OCI-LY1 (cell line): ENCODE data around the gene BDH1.
"Not testable (repeated sequence)": the region's sequence is repeated elsewhere in the genome, so short reads cannot be mapped to it uniquely, and the experiment has no call there.

ENCODE experiments used
- EZH2 ChIP-seq: fragments of 200-600 bp; sonication (generic), shearing (Covaris generic); IDR thresholded peaks from 2 replicates; pipeline ENCODE4 v1.8.0; 2017; ENCODE audit warnings: borderline replicate concordance, mixed run types, mild to moderate bottlenecking, antibody characterized with exemption, low read length, moderate library complexity, mixed read lengths
- TF ChIP-seq, protein P1 (sequence below): fragments of 200-600 bp; sonication (generic), shearing (Covaris generic); IDR thresholded peaks from 2 replicates; pipeline ENCODE4 v1.5.1; 2017; ENCODE audit warnings: mild to moderate bottlenecking, antibody characterized with exemption, low read length, moderate library complexity, mixed read lengths

DNA sequence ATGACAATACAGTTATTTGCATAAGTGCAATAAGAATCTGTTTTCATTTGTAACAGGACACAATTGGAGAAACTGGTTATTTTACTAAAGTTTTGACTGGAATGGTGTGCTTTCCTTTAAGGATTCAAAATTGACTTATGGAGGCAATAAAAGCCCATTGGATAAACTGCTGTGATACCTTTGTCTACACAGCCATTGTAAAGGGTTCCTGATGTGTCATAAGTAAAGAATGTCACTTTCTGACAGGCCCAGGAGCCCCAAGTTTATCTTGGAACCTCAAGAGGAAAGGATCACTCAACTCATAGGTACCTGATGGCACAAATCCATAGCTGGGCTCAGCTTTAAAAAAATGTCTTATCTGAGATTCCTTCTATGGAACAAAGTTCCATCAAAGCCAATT lies 10.4 kb upstream of the BDH1 start:
- TF ChIP-seq, protein P1, sequence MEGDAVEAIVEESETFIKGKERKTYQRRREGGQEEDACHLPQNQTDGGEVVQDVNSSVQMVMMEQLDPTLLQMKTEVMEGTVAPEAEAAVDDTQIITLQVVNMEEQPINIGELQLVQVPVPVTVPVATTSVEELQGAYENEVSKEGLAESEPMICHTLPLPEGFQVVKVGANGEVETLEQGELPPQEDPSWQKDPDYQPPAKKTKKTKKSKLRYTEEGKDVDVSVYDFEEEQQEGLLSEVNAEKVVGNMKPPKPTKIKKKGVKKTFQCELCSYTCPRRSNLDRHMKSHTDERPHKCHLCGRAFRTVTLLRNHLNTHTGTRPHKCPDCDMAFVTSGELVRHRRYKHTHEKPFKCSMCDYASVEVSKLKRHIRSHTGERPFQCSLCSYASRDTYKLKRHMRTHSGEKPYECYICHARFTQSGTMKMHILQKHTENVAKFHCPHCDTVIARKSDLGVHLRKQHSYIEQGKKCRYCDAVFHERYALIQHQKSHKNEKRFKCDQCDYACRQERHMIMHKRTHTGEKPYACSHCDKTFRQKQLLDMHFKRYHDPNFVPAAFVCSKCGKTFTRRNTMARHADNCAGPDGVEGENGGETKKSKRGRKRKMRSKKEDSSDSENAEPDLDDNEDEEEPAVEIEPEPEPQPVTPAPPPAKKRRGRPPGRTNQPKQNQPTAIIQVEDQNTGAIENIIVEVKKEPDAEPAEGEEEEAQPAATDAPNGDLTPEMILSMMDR: not testable (repeated sequence)
- TF ChIP-seq EZH2: not testable (repeated sequence)
